ENCODE results near the gene NPY2R. TPM values are rescaled to one million over a fixed set of nuclear protein-coding genes. Genes with fewer than 3 reads are reported as not detected.

NPY2R gene, protein sequence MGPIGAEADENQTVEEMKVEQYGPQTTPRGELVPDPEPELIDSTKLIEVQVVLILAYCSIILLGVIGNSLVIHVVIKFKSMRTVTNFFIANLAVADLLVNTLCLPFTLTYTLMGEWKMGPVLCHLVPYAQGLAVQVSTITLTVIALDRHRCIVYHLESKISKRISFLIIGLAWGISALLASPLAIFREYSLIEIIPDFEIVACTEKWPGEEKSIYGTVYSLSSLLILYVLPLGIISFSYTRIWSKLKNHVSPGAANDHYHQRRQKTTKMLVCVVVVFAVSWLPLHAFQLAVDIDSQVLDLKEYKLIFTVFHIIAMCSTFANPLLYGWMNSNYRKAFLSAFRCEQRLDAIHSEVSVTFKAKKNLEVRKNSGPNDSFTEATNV
- not detected for polyA plus RNA-seq (ENCODE audit: low read depth in 6 of 6)

- H3K36me3 Mint-ChIP-seq, result no peaks in the 10 kb centered on the region
- H3K9me3 Mint-ChIP-seq, result peaks cover 0 to 3% (median 0%) of the 10 kb centered on the region in 7 donors
- H3K27me3 Mint-ChIP-seq, result peaks cover 32 to 48% (median 41%) of the 10 kb centered on the region in 3 donors
- H3K4me1 Mint-ChIP-seq, result no peaks in the 10 kb centered on the region
- no peak within 1 kb of the TSS for H3K4me3 Mint-ChIP-seq
- no peak within 1 kb of the TSS for H3K27ac Mint-ChIP-seq
- no peak for ATAC-seq (ENCODE audit: low read depth in 2 of 2)
- DNase-seq, result no peak
Measured at GRCh38 chr4:155208258-155209054, at the start of gene NPY2R. Gene NPY2R, plus strand, starts transcription at chr4:155208636. Its CDS starts 5,304 bp downstream, at chr4:155213940.

GRCh38 chr4:155161357-155161756 is 47.1 kb upstream of the NPY2R start:
- H3K36me3 Mint-ChIP-seq, result no peaks in the 10 kb centered on the region
- H3K4me1 Mint-ChIP-seq, result no peaks in the 10 kb centered on the region
- H3K27me3 Mint-ChIP-seq, result no peaks in the 10 kb centered on the region
- no peak for ATAC-seq (ENCODE audit: low read depth in 2 of 2)
- H3K4me3 Mint-ChIP-seq, result no peak overlapping the region
- DNase-seq, result no peak
- no peak overlapping the region for H3K27ac Mint-ChIP-seq
- H3K9me3 Mint-ChIP-seq, result peaks cover 0 to 3% (median 0%) of the 10 kb centered on the region in 7 donors

GRCh38 chr4:155164718-155165117 is 43.7 kb upstream of the NPY2R start:
- Mint-ChIP-seq H3K27me3 (no peaks in the 10 kb centered on the region), H3K4me3 (no peak overlapping the region), H3K36me3 (no peaks in the 10 kb centered on the region), H3K27ac (no peak overlapping the region), H3K9me3 (peaks cover 0 to 3% (median 3%) of the 10 kb centered on the region in 7 donors), H3K4me1 (no peaks in the 10 kb centered on the region)
- no peak for ATAC-seq (ENCODE audit: low read depth in 2 of 2)
- no peak for DNase-seq

DNA sequence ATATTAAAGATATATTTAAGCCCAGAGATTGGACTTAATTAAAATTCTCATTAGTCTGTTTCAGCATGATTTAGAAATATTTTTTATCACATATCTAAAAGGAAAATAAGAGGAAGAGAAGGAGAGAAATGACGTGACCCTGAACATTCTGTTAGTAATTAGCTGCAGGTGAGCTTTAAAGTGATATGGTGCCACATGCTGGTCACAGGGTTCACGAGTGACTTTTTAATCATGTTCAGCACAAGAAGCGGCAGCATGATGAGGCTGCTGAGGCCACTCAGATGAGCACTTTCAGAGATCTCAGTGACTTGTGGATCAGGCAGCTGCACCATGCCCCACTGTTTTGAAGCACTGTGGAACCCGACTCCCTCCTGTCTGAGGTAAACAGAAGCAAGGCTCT is 37.9 kb upstream of the NPY2R start:
- ATAC-seq (ENCODE audit: low read depth in 2 of 2) (no peak), DNase-seq (no peak)
- Mint-ChIP-seq H3K9me3 (peaks cover 0 to 8% (median 3%) of the 10 kb centered on the region in 7 donors), H3K27ac (no peak overlapping the region), H3K4me3 (no peak overlapping the region), H3K4me1 (no peaks in the 10 kb centered on the region), H3K27me3 (no peaks in the 10 kb centered on the region), H3K36me3 (no peaks in the 10 kb centered on the region)

- Mint-ChIP-seq H3K27ac (no peak overlapping the region), H3K4me1 (no peaks in the 10 kb centered on the region), H3K4me3 (no peak overlapping the region), H3K36me3 (no peaks in the 10 kb centered on the region), H3K9me3 (peaks cover 0 to 8% (median 3%) of the 10 kb centered on the region in 7 donors), H3K27me3 (no peaks in the 10 kb centered on the region)
- no peak for ATAC-seq (ENCODE audit: low read depth in 2 of 2)
- no peak for DNase-seq
Measured at GRCh38 chr4:155173371-155173770, 35.1 kb upstream of the NPY2R start.

GRCh38 chr4:155174668-155175067 is 33.8 kb upstream of the NPY2R start:
- Mint-ChIP-seq H3K36me3 (no peaks in the 10 kb centered on the region), H3K9me3 (peaks cover 0 to 11% (median 1%) of the 10 kb centered on the region in 7 donors), H3K27me3 (no peaks in the 10 kb centered on the region), H3K4me1 (no peaks in the 10 kb centered on the region), H3K27ac (no peak overlapping the region), H3K4me3 (no peak overlapping the region)
- ATAC-seq (ENCODE audit: low read depth in 2 of 2) (no peak), DNase-seq (no peak)

DNA sequence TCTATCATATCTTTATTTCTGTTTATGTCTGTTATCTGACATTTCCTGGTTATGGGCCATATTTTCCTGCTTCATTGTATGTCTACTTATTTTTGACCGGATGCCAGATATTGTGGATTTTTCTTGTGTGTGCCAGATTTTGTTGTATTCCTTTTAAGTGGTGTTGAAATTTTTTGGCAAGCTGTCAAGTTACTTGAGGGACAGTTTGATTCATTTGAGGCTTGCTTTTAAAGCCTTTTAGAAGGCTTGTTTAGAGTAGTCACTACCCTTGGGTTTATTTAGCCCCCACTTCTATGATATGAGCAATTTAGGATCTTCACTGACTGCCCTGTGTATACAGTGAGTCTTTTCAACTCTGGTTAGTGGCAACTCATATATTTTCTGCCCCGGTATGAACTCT is 29.2 kb upstream of the NPY2R start:
- H3K4me1 Mint-ChIP-seq, result no peaks in the 10 kb centered on the region
- no peaks in the 10 kb centered on the region for H3K27me3 Mint-ChIP-seq
- ATAC-seq (ENCODE audit: low read depth in 2 of 2) (no peak), DNase-seq (no peak)
- no peak overlapping the region for H3K4me3 Mint-ChIP-seq
- no peak overlapping the region for H3K27ac Mint-ChIP-seq
- no peaks in the 10 kb centered on the region for H3K36me3 Mint-ChIP-seq
- peaks cover 0 to 9% (median 0%) of the 10 kb centered on the region in 7 donors for H3K9me3 Mint-ChIP-seq

- Mint-ChIP-seq H3K27me3 (no peaks in the 10 kb centered on the region), H3K27ac (no peak overlapping the region), H3K4me1 (no peaks in the 10 kb centered on the region), H3K9me3 (no peaks in the 10 kb centered on the region), H3K4me3 (no peak overlapping the region), H3K36me3 (no peaks in the 10 kb centered on the region)
- DNase-seq, result no peak
- no peak for ATAC-seq (ENCODE audit: low read depth in 2 of 2)
Measured at GRCh38 chr4:155186972-155187371, 21.5 kb upstream of the NPY2R start.

- no peaks in the 10 kb centered on the region for H3K9me3 Mint-ChIP-seq
- ATAC-seq (ENCODE audit: low read depth in 2 of 2) (no peak), DNase-seq (no peak)
Measured at GRCh38 chr4:155187989-155188388, 20.4 kb upstream of the NPY2R start.

DNA sequence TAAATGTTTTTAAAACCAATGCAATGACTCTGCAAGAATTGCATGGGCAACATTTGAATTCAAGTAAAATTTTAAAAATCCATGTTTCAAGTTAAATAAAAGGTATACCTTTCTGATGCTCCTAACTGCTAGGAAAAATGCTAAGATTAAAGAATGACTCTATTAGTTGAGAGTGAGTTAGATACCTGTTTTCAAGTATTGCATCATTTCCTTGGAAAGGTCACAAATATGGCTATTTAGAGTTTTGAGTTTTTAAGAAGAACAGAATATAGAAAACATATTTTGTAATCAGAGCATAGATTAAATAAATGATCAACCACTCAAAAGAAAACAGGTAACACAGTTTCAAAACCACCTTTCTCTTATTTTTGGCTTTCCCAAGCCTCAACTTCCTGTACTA is 18.3 kb upstream of the NPY2R start:
- DNase-seq (no peak), ATAC-seq (ENCODE audit: low read depth in 2 of 2) (no peak)
- Mint-ChIP-seq H3K36me3 (no peaks in the 10 kb centered on the region), H3K27me3 (no peaks in the 10 kb centered on the region), H3K4me3 (no peak overlapping the region), H3K9me3 (no peaks in the 10 kb centered on the region), H3K4me1 (no peaks in the 10 kb centered on the region), H3K27ac (no peak overlapping the region)

More at GRCh38 chr4:155187989-155188388, 20.4 kb upstream of the NPY2R start:
- Mint-ChIP-seq H3K36me3 (no peaks in the 10 kb centered on the region), H3K4me1 (no peaks in the 10 kb centered on the region), H3K27me3 (no peaks in the 10 kb centered on the region), H3K27ac (no peak overlapping the region), H3K4me3 (no peak overlapping the region)

DNA sequence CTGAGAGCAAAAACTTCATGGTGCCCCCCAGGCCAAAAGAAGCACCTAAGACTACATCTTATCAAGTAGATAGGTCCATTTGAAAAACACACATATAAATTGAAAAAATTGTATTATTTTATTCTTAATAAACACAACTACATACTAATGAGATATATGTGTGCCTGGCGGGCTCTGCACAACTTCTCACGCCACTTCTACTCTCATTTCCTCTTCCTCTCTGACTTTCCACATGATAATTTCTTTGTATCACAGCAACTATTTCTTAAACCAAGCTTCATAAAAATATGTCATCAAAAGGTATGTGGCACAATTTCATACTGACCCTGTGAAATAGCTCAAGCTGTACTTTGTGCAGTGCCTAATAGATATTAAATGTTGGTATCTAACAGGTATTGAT is 10.7 kb upstream of the NPY2R start:
- Mint-ChIP-seq H3K36me3 (no peaks in the 10 kb centered on the region), H3K9me3 (peaks cover 0 to 5% (median 0%) of the 10 kb centered on the region in 7 donors), H3K4me1 (no peaks in the 10 kb centered on the region), H3K27me3 (peaks cover 0 to 8% (median 0%) of the 10 kb centered on the region in 3 donors), H3K27ac (no peak overlapping the region), H3K4me3 (no peak overlapping the region)
- DNase-seq (no peak), ATAC-seq (ENCODE audit: low read depth in 2 of 2) (no peak)

DNA sequence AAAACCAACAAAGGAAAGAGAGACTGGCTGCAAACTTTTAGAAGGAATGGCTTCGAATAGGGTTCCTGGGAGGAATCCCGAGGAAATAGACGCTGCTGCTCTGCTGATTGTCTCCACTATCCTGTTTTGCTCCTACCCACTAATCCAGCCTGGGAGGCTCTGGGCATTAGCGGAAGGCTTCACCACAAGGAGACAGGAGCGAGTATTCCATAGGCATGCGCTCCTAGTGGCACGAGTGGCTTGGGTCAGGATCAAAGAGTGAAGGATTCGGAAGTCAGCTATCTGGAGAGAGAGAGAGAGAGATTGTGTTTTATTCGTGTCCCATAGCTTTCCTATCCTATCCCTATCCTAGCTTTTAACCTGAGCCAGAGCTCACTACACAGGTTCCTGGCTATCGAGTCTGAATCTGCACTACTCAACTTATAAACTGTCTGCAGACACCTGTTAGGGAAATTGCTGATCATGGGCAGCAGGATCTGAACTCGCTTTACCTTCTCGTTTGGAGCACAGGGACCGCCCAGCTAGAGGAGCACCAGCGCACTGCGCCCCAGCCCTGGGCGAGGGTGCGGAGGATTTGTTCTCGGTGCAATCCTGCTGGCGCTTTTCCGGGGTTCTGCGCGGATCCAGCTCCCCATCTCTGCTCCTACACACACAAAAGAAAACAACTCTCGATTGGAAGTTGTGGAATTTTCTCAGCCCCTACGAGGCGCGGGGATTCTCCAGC is 740 bp upstream of the NPY2R start:
- no peak for DNase-seq
- Mint-ChIP-seq H3K4me1 (no peaks in the 10 kb centered on the region), H3K27ac (no peak overlapping the region), H3K27me3 (peaks cover 32 to 48% (median 41%) of the 10 kb centered on the region in 3 donors), H3K4me3 (no peak overlapping the region), H3K9me3 (peaks cover 0 to 3% (median 0%) of the 10 kb centered on the region in 7 donors), H3K36me3 (no peaks in the 10 kb centered on the region)
- no peak for ATAC-seq (ENCODE audit: low read depth in 2 of 2)

GRCh38 chr4:155220025-155220424 is 11.6 kb downstream of the NPY2R start:
- no peak for DNase-seq

More at GRCh38 chr4:155220025-155220424, 11.6 kb downstream of the NPY2R start:
- Mint-ChIP-seq H3K4me1 (no peaks in the 10 kb centered on the region), H3K4me3 (no peak overlapping the region), H3K27ac (no peak overlapping the region), H3K27me3 (no peaks in the 10 kb centered on the region), H3K36me3 (no peaks in the 10 kb centered on the region), H3K9me3 (peaks cover 0 to 4% (median 0%) of the 10 kb centered on the region in 7 donors)
- ATAC-seq (ENCODE audit: low read depth in 2 of 2), result no peak
